Stimulated activated CD4-positive, alpha-beta T cell treated with anti-CD3 and anti-CD28 coated beads, Interleukin-2, amount 100 ng/mL, for 24 hours (primary cell): Measurements from ENCODE around the gene CCDC51.
"Not testable (repeated sequence)": the region's sequence is repeated elsewhere in the genome, so short reads cannot be mapped to it uniquely, and the experiment has no call there.

Experiments used
- DNase-seq, 2 donors: peaks; one replicate each; pipeline ENCODE4 v3.0.0-alpha.2; 2020

CCDC51 gene

GRCh38 chr3:48465531-48466378 is 25.8 kb upstream of the CCDC51 start:
- DNase-seq: peak; percentile 81 to 85

GRCh38 chr3:48465237-48465530 is 25.3 kb upstream of the CCDC51 start:
- no peak for DNase-seq

- no peak for DNase-seq
These were observed 24.8 kb upstream of the CCDC51 start for GRCh38 chr3:48464713-48465221.

- DNase-seq: no peak
These were observed 23.8 kb upstream of the CCDC51 start for GRCh38 chr3:48463703-48464102.

GRCh38 chr3:48461767-48462166 is 21.8 kb upstream of the CCDC51 start:
- not testable (repeated sequence) for DNase-seq

- no peak for DNase-seq
These were observed 20.6 kb upstream of the CCDC51 start for GRCh38 chr3:48460517-48460902.

GRCh38 chr3:48459773-48460516 is 20.0 kb upstream of the CCDC51 start:
- DNase-seq: no peak

GRCh38 chr3:48459331-48459730 is 19.4 kb upstream of the CCDC51 start:
- no peak for DNase-seq

- DNase-seq: no peak
These were observed 16.5 kb upstream of the CCDC51 start for GRCh38 chr3:48456456-48456855.

GRCh38 chr3:48451270-48451669 is 11.4 kb upstream of the CCDC51 start:
- no peak for DNase-seq

GRCh38 chr3:48446425-48447193 is 6.7 kb upstream of the CCDC51 start, which contains the start of gene ATRIP:
TSS of gene ATRIP (plus strand) at chr3:48446737. CDS start at chr3:48446846, 109 bp downstream.
- DNase-seq: peak; percentile 87 to 92

GRCh38 chr3:48446043-48446424 is 6.1 kb upstream of the CCDC51 start:
- no peak for DNase-seq

- DNase-seq: no peak
These were observed 5.5 kb upstream of the CCDC51 start for GRCh38 chr3:48445277-48445882.

- no peak for DNase-seq
These were observed 2.0 kb upstream of the CCDC51 start for GRCh38 chr3:48441940-48442339.

GRCh38 chr3:48440590-48440958 is 655 bp upstream of the CCDC51 start:
- DNase-seq: no peak

GRCh38 chr3:48437812-48438211 is 2.1 kb downstream of the CCDC51 start:
- DNase-seq: no peak

GRCh38 chr3:48436855-48437254 is 3.1 kb downstream of the CCDC51 start:
- no peak for DNase-seq

GRCh38 chr3:48436477-48436787 is 3.5 kb downstream of the CCDC51 start:
- DNase-seq: no peak

- peak; percentile 86 to 88 for DNase-seq
These were observed 4.0 kb downstream of the CCDC51 start for GRCh38 chr3:48435774-48436476.

GRCh38 chr3:48435223-48435595 is 4.7 kb downstream of the CCDC51 start:
- no peak for DNase-seq

- DNase-seq: no peak
These were observed 5.2 kb downstream of the CCDC51 start for GRCh38 chr3:48434591-48435222.
